IMR-90 (cell line): Measurements from ENCODE around the gene HNRNPL.

Experiments
- CTCF ChIP-seq: conservative IDR thresholded peaks from 2 replicates; pipeline ENCODE4 v1.5.1; 2012; ENCODE audit warnings: mild to moderate bottlenecking, low read depth, low read length, improper control_type of control experiment
- MAZ ChIP-seq: IDR thresholded peaks from 2 replicates; pipeline ENCODE4 v1.6.1; 2012; ENCODE audit warnings: low read depth, mild to moderate bottlenecking, low read length, improper control_type of control experiment, moderate library complexity, borderline replicate concordance
- MXI1 ChIP-seq: IDR thresholded peaks from 2 replicates; pipeline ENCODE4 v1.6.1; 2012; ENCODE audit warnings: low read depth, mild to moderate bottlenecking, low read length, moderate library complexity, borderline replicate concordance
- USF2 ChIP-seq: fragments of 150-350 bp; IDR thresholded peaks from 2 replicates; pipeline ENCODE4 v1.6.1; 2017; ENCODE audit warnings: mild to moderate bottlenecking, antibody characterized with exemption, low read length, low read depth

GRCh38 chr19:38812009-38812840, 37.6 kb downstream of the HNRNPL start:
- TF ChIP-seq CTCF (no peak), MAZ (no peak), USF2 (no peak), MXI1 (no peak)
